GM10248 (cell line): ENCODE data around the gene PIGC.

ENCODE experiments used
- CTCF ChIA-PET: fragments of 300-600 bp; sonication (Branson Sonifier 250); formaldehyde crosslinking; extraction: SDS; loops from one replicate; lab custom pipeline; 2021; ENCODE audit warnings: antibody characterized with exemption; lab: Yijun Ruan, JAX
- POLR2A ChIA-PET: fragments of 350-650 bp; sonication (Branson Sonifier 250); formaldehyde crosslinking; extraction: SDS; loops from one replicate; lab custom pipeline; 2020; ENCODE audit warnings: antibody characterized with exemption; lab: Yijun Ruan, JAX
- DNase-seq: peaks from one replicate; pipeline ENCODE4 v3.0.0; 2012; ENCODE audit errors: extremely low spot score
- TF ChIP-seq, protein P1 (sequence below): IDR thresholded peaks from 2 replicates; pipeline ENCODE4 v1.5.1; 2012; ENCODE audit warnings: mild to moderate bottlenecking, low read depth; ENCODE audit errors: extremely low read depth, missing control alignments, control extremely low read depth

PIGC gene

GRCh38 chr1:172397221-172397620 lies 46.6 kb downstream of the PIGC start:
- ChIA-PET CTCF (interaction anchor here (3.7 to 5.6 kb wide), 2 partner anchors 262 to 394 kb away, joined by 11 to 26 read pairs; no protein-coding TSS in a partner anchor), POLR2A (no interaction called here)
- peak; percentile 21 for DNase-seq
- TF ChIP-seq, protein P1, sequence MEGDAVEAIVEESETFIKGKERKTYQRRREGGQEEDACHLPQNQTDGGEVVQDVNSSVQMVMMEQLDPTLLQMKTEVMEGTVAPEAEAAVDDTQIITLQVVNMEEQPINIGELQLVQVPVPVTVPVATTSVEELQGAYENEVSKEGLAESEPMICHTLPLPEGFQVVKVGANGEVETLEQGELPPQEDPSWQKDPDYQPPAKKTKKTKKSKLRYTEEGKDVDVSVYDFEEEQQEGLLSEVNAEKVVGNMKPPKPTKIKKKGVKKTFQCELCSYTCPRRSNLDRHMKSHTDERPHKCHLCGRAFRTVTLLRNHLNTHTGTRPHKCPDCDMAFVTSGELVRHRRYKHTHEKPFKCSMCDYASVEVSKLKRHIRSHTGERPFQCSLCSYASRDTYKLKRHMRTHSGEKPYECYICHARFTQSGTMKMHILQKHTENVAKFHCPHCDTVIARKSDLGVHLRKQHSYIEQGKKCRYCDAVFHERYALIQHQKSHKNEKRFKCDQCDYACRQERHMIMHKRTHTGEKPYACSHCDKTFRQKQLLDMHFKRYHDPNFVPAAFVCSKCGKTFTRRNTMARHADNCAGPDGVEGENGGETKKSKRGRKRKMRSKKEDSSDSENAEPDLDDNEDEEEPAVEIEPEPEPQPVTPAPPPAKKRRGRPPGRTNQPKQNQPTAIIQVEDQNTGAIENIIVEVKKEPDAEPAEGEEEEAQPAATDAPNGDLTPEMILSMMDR = no peak

DNA sequence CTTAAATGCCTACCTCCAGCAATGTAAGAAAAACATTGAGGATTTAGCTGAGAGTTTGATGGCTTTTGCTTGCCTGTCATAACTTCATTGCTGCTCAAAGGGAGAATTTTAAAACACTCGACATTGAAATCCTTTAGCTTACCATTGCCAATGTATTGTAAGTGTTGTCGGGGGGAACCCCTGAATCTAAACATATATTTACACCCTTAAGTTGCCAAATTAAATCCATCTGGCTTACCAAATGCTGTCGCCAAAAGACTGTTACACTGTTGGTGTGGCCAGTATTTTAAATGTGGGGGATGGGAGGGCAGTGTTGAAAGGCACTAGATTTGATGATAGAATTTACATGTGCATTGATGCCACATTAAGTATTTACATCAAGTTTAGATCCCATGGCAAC lies 48.3 kb downstream of the PIGC start:
- ChIA-PET POLR2A (no interaction called here), CTCF (interaction anchor here (1.1 to 5.6 kb wide), 5 partner anchors 19 to 392 kb away, joined by 3 to 26 read pairs (median 3); no protein-coding TSS in a partner anchor)
- DNase-seq = no peak
- TF ChIP-seq, protein P1 = no peak

DNA sequence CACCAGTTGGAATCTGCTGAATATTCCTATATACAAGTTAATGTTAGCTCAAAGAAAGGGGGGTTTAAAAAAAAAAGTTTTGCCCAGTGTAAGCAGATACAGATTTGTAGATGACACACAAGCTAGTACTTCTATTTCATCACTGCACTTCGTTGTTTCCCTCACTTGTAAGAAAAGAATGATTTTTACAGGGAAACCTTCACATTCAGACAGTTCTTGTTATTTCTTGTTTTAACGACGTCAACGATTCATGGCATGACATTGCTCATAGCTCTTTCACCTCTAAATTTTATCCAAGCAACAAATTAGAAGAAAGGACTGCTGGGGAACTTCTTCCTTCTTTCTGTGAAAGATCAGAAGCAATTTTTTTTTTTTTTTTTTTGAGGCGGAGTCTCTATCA lies 49.1 kb downstream of the PIGC start:
- no peak for DNase-seq
- TF ChIP-seq, protein P1 = no peak
- POLR2A ChIA-PET = interaction anchor here (1.2 kb wide), 1 partner anchor 37 kb away, joined by 3 read pairs; no protein-coding TSS in a partner anchor
- CTCF ChIA-PET = interaction anchor here (0.7 to 5.6 kb wide), 5 partner anchors 18 to 392 kb away, joined by 3 to 26 read pairs (median 4); no protein-coding TSS in a partner anchor

GRCh38 chr1:172394141-172394751 lies 49.6 kb downstream of the PIGC start:
- TF ChIP-seq, protein P1 = no peak
- CTCF ChIA-PET = interaction anchor here (0.7 to 5.6 kb wide), 6 partner anchors 18 to 391 kb away, joined by 3 to 26 read pairs (median 4); no protein-coding TSS in a partner anchor
- POLR2A ChIA-PET = interaction anchor here (1.2 kb wide), 1 partner anchor 36 kb away, joined by 3 read pairs; no protein-coding TSS in a partner anchor
- peak; percentile 60 for DNase-seq

GRCh38 chr1:172393354-172393753 lies 50.5 kb downstream of the PIGC start:
- POLR2A ChIA-PET = no interaction called here
- TF ChIP-seq, protein P1 = no peak

DNA sequence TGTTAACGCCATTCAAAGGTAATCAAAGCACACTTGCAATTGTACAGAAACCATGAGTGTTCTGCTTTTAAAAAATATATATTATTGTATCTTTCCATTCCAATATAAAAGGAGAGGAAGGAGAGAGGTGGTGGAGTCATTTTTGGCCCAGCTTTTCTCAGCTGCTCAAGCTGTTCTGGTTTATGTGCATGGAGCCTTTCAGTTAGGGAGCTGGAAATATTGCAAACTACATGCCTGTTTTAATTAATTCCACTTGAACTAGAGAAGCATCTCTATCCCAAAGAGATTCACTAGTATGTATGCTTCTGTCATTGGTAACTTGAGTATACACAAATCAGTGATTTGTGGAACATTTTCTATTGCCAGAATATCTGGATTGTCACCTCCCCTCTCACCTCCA lies 51.9 kb downstream of the PIGC start:
- POLR2A ChIA-PET = no interaction called here
- no peak for DNase-seq
- TF ChIP-seq, protein P1 = no peak
- CTCF ChIA-PET = interaction anchor here (1.4 to 5.6 kb wide), 3 partner anchors 17 to 389 kb away, joined by 3 to 26 read pairs (median 5); no protein-coding TSS in a partner anchor

More at GRCh38 chr1:172393354-172393753, 50.5 kb downstream of the PIGC start:
- peak; percentile 32 for DNase-seq
- CTCF ChIA-PET = interaction anchor here (0.9 to 5.6 kb wide), 4 partner anchors 11 to 390 kb away, joined by 3 to 26 read pairs (median 3); no protein-coding TSS in a partner anchor
